Mucosa of stomach (tissue), 1 donor: ENCODE results near the gene ZNF814.
A peak's percentile ranks its signal among the peaks of the same experiment; 100 is the strongest.
"Not testable (repeated sequence)": the region's sequence is repeated elsewhere in the genome, so short reads cannot be mapped to it uniquely, and the experiment has no call there.

ENCODE experiments used
- H3K27me3 ChIP-seq: one replicate; pipeline ENCODE4 v1.7.0; 2013; ENCODE audit warnings: mild to moderate bottlenecking, low read length; ENCODE audit not compliant: control insufficient read depth, insufficient read depth
- H3K36me3 ChIP-seq: one replicate; pipeline ENCODE4 v1.7.0; 2013; ENCODE audit warnings: low read length; ENCODE audit not compliant: control insufficient read depth, insufficient read depth
- H3K4me1 ChIP-seq: one replicate; pipeline ENCODE4 v1.7.0; 2013; ENCODE audit warnings: mild to moderate bottlenecking, low read length; ENCODE audit not compliant: control insufficient read depth, insufficient read depth
- H3K4me3 ChIP-seq: one replicate; pipeline ENCODE4 v1.7.0; 2013; ENCODE audit warnings: low read length
- H3K9ac ChIP-seq: one replicate; pipeline ENCODE4 v1.7.0; 2013; ENCODE audit warnings: mild to moderate bottlenecking, low read length, moderate library complexity
- H3K9me3 ChIP-seq: one replicate; pipeline ENCODE4 v1.7.0; 2013; ENCODE audit warnings: mild to moderate bottlenecking, low read length, moderate library complexity; ENCODE audit not compliant: control insufficient read depth
- donor health status: Pancreatic carcinoma.

Gene ZNF814

GRCh38 chr19:57888560-57889231 is at the start of gene ZNF814:
Gene ZNF814 (minus strand): TSS chr19:57889037. CDS start chr19:57888802, 235 bp downstream.
- Histone ChIP-seq H3K36me3 (no peaks in the 10 kb centered on the region), H3K9me3 (no peaks in the 10 kb centered on the region), H3K4me3 (peak within 1 kb of the TSS; percentile 64), H3K9ac (peak within 1 kb of the TSS; percentile 64), H3K4me1 (no peaks in the 10 kb centered on the region), H3K27me3 (no peaks in the 10 kb centered on the region)

DNA sequence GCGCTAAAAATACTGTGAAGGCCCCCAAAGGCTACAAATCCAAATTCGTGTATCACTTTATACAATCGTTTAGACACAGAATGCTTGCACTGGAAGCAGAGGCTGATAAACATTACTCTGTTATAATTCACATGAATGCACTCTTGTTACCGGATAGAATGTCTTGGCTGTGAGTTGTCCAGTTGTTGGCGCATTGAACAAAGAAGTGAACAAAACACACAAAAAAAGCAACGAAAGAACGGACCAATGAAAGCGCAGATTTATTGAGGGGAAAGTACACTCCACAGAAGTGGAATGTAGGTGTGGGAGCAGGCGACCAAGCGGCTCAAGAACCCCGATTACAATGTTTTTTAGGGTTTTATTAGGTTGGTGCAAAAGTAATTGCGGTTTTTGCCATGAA is 46.9 kb upstream of the ZNF814 start:
- Histone ChIP-seq H3K27me3 (no peaks in the 10 kb centered on the region), H3K4me1 (peaks cover 5% of the 10 kb centered on the region), H3K36me3 (no peaks in the 10 kb centered on the region), H3K9me3 (peaks cover 10% of the 10 kb centered on the region), H3K4me3 (no peak overlapping the region), H3K9ac (no peak overlapping the region)

DNA sequence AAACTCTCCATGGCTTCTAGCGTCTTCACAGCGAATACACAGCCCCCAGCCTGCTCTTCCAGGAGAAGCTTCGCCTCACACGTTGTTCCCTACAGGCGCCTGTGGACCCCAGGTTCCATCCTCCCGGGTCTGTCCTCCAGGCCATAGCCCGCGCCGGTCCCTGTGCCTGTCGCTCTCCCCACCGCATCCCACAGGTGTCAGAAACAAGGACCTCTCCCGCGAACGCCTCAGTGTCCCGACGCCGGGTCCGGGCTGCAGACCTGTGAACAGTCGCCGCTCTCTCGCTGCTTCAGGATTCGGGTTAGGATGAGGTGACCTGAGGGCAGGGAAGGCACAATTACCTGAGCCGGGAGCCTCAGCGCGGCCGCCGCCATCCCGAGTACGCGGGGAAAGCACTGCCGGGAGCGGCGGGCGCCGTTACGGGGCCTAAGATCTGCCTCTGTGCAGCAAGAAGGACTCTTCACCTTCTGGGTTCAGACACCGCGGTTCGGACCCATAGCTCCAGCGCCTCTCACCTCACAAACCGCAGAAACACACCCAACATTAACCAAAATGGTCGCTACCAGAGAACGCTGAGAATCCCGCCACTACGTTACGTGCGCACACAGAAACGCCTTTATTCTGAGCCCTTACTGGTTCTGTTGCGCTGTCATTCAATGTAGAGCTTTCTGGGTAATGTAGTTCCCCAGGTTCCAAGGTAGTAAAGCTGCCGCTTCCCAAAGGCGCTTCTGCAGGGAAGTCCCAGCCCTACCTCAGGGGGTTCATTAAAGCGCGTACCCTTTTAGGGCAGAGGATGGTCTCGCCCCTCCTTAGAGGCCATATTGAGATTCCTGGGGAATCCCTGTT is 46.2 kb upstream of the ZNF814 start, which contains the start of gene ZNF418:
ZNF418 (minus strand) TSS at position 583 of the 846 bp plus-strand sequence. CDS start 1,580 bp downstream, outside the sequence.
- Histone ChIP-seq H3K9me3 (peaks cover 13% of the 10 kb centered on the region), H3K4me1 (peaks cover 5% of the 10 kb centered on the region), H3K36me3 (no peaks in the 10 kb centered on the region), H3K27me3 (no peaks in the 10 kb centered on the region), H3K4me3 (peak within 1 kb of the TSS; percentile 74), H3K9ac (peak within 1 kb of the TSS; percentile 85)

DNA sequence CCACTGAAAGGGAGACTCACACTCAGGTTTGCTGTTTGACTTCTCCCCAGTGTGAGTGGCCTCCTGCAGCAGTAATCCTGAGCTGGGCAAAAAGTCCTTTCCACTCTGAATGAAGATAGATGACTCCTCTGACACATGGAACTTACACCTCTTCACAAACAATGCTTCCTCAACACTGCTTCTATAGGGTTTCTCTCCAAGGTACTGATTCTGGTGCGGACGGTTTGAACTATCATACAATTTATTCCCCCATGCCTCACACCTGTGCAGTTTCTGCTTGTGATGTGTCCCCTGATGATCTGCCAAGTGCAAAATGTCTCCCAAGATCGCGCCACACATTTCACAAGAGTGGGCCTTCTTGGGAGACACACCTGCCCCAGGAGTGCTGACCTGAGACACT is 38.8 kb upstream of the ZNF814 start:
- no peaks in the 10 kb centered on the region for H3K36me3 ChIP-seq
- peaks cover 18% of the 10 kb centered on the region for H3K9me3 ChIP-seq

GRCh38 chr19:57916168-57916995 is 27.5 kb upstream of the ZNF814 start, which contains the start of gene ZNF417:
Gene ZNF417 (minus strand): TSS chr19:57916592. CDS start chr19:57916411, 181 bp downstream.
- not testable (repeated sequence) for H3K9me3 ChIP-seq, H3K36me3 ChIP-seq, H3K27me3 ChIP-seq
- H3K4me1 ChIP-seq: peaks cover 12% of the 10 kb centered on the region
- peak within 1 kb of the TSS; percentile 89 for H3K9ac ChIP-seq
- H3K4me3 ChIP-seq: peak within 1 kb of the TSS; percentile 28

More for the DNA sequence above, 38.8 kb upstream of the ZNF814 start:
- H3K27me3 ChIP-seq: no peaks in the 10 kb centered on the region
- H3K4me1 ChIP-seq: no peaks in the 10 kb centered on the region
- H3K9ac ChIP-seq: no peak overlapping the region
- no peak overlapping the region for H3K4me3 ChIP-seq

- H3K4me1 ChIP-seq: peaks cover 12% of the 10 kb centered on the region
- H3K4me3 ChIP-seq: no peak overlapping the region
- no peaks in the 10 kb centered on the region for H3K9me3 ChIP-seq
- H3K36me3 ChIP-seq: no peaks in the 10 kb centered on the region
- no peaks in the 10 kb centered on the region for H3K27me3 ChIP-seq
- H3K9ac ChIP-seq: no peak overlapping the region
Measured at GRCh38 chr19:57914531-57914930, 25.7 kb upstream of the ZNF814 start.

DNA sequence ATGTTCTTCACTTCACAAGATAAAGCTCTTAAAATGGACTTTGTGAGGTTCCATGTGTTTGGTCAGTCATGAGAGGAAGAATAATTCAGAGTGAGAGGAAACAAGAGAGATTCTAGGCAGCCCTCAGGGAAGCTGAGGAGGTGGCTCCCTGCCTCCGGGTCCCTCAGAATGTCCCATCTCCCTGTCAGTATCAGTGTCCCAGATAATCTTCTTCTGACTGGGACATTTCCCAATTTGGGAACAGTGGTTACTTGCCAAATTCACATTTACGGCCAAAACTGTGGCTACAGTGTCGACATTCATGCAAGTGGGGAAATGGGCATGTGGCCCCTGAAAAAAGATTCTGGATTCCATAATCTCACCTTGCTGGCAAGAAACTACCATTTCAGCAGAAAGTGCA is 18.6 kb upstream of the ZNF814 start:
- no peaks in the 10 kb centered on the region for H3K9me3 ChIP-seq
- no peak overlapping the region for H3K9ac ChIP-seq
- no peaks in the 10 kb centered on the region for H3K4me1 ChIP-seq
- H3K36me3 ChIP-seq: peaks cover 6% of the 10 kb centered on the region
- no peaks in the 10 kb centered on the region for H3K27me3 ChIP-seq
- no peak overlapping the region for H3K4me3 ChIP-seq

- Histone ChIP-seq H3K4me3 (no peak overlapping the region), H3K9ac (no peak overlapping the region), H3K36me3 (peaks cover 6% of the 10 kb centered on the region), H3K27me3 (no peaks in the 10 kb centered on the region), H3K4me1 (no peaks in the 10 kb centered on the region), H3K9me3 (no peaks in the 10 kb centered on the region)
Measured at GRCh38 chr19:57905258-57905657, 16.4 kb upstream of the ZNF814 start.

- peaks cover 6% of the 10 kb centered on the region for H3K36me3 ChIP-seq
- no peaks in the 10 kb centered on the region for H3K27me3 ChIP-seq
- H3K9me3 ChIP-seq: no peaks in the 10 kb centered on the region
- no peak overlapping the region for H3K9ac ChIP-seq
- no peaks in the 10 kb centered on the region for H3K4me1 ChIP-seq
- no peak overlapping the region for H3K4me3 ChIP-seq
Measured at GRCh38 chr19:57903618-57904184, 14.9 kb upstream of the ZNF814 start.

GRCh38 chr19:57900311-57900710 is 11.5 kb upstream of the ZNF814 start:
- H3K27me3 ChIP-seq: no peaks in the 10 kb centered on the region
- H3K9ac ChIP-seq: no peak overlapping the region
- no peak overlapping the region for H3K4me3 ChIP-seq
- H3K36me3 ChIP-seq: no peaks in the 10 kb centered on the region
- H3K4me1 ChIP-seq: no peaks in the 10 kb centered on the region
- no peaks in the 10 kb centered on the region for H3K9me3 ChIP-seq

DNA sequence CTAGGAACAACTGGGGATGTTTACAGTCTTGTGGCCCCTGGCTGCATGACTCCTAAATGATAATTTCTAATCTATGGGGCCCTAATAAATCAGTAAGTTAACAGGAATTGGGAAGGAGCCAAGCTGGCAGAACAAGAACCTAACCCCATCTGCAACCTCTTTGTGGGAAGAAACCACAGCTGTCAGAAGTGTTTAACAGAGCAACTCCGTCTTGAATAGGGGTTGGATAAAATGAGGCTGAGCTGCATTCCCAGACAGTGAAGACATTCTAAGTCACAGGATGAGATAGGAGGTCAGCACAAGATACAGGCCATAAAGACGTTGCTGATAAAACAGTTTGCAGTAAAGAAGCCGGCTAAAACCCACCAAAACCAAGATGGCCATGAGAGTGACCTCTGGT is 1.9 kb upstream of the ZNF814 start:
- H3K27me3 ChIP-seq, H3K4me1 ChIP-seq, H3K4me3 ChIP-seq, H3K9me3 ChIP-seq, H3K36me3 ChIP-seq, H3K9ac ChIP-seq: not testable (repeated sequence)
